ENCODE measurements around the gene NXNL2. TPM values are rescaled to one million over a fixed set of nuclear protein-coding genes. Genes with fewer than 3 reads are reported as not detected.

Gene NXNL2
- total RNA-seq, 1 donor from 2014 or later: not detected

DNA sequence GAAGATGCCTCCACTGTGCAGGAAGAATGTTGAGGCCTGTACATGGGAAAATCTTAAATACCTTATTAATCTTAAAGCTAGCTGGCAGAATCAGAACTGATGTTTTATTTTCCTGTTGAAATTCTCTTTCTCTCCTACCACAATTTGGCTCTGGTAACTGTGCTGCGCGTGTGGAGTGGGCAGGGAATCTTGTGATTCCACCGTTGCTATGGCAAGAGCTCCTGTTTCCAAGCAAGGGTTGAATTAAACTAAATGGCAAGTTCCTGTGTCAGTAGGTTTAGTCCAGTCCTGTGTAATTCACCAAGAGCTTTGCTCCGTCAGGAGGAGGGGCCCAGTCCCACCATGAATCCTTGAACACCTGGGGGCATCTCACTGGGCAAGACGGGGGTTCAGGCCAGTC, 36.4 kb downstream of the NXNL2 start:
- H3K4me3 Mint-ChIP-seq (ENCODE audit: low read depth): no peak overlapping the region
- TF ChIP-seq, protein P1, sequence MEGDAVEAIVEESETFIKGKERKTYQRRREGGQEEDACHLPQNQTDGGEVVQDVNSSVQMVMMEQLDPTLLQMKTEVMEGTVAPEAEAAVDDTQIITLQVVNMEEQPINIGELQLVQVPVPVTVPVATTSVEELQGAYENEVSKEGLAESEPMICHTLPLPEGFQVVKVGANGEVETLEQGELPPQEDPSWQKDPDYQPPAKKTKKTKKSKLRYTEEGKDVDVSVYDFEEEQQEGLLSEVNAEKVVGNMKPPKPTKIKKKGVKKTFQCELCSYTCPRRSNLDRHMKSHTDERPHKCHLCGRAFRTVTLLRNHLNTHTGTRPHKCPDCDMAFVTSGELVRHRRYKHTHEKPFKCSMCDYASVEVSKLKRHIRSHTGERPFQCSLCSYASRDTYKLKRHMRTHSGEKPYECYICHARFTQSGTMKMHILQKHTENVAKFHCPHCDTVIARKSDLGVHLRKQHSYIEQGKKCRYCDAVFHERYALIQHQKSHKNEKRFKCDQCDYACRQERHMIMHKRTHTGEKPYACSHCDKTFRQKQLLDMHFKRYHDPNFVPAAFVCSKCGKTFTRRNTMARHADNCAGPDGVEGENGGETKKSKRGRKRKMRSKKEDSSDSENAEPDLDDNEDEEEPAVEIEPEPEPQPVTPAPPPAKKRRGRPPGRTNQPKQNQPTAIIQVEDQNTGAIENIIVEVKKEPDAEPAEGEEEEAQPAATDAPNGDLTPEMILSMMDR (IDR thresholded peaks at IDR 0.05; ENCODE audit: unreplicated experiment): no peak
- H3K4me1 Mint-ChIP-seq (ENCODE audit: low read depth): no peaks in the 10 kb centered on the region
- H3K27ac Mint-ChIP-seq: no peak overlapping the region
- no peaks in the 10 kb centered on the region for H3K9me3 Mint-ChIP-seq (ENCODE audit: low read depth)
- peaks cover 4% of the 10 kb centered on the region for H3K27me3 Mint-ChIP-seq
- no peak for DNase-seq (ENCODE audit: low spot score, unreplicated experiment)
- no peaks in the 10 kb centered on the region for H3K36me3 Mint-ChIP-seq (ENCODE audit: insufficient read depth)

DNA sequence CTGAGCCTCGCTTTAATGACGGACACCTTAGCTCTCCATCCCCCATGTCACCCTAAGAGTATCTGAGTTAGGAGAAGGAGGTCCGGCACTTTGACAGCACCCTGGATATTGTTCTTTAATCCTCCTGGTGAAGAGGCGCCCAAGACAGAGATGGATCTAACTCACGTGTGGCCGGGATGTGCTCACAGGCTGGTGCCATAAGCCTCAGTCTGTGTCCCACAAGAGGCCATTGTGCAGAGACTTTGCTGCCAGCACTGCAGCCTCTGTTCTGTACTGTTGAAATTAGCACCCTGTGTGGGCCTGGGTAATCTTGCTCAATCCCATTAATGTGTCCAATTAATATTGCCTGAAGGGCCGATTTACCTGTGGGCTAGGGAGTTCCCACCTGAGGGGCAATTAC, 37.7 kb downstream of the NXNL2 start:
- Mint-ChIP-seq H3K27ac (no peak overlapping the region), H3K4me1 (ENCODE audit: low read depth) (no peaks in the 10 kb centered on the region), H3K36me3 (ENCODE audit: insufficient read depth) (no peaks in the 10 kb centered on the region), H3K27me3 (peaks cover 8% of the 10 kb centered on the region), H3K4me3 (ENCODE audit: low read depth) (no peak overlapping the region), H3K9me3 (ENCODE audit: low read depth) (no peaks in the 10 kb centered on the region)
- TF ChIP-seq, protein P1 (IDR thresholded peaks at IDR 0.05; ENCODE audit: unreplicated experiment): no peak
- DNase-seq (ENCODE audit: low spot score, unreplicated experiment): no peak

DNA sequence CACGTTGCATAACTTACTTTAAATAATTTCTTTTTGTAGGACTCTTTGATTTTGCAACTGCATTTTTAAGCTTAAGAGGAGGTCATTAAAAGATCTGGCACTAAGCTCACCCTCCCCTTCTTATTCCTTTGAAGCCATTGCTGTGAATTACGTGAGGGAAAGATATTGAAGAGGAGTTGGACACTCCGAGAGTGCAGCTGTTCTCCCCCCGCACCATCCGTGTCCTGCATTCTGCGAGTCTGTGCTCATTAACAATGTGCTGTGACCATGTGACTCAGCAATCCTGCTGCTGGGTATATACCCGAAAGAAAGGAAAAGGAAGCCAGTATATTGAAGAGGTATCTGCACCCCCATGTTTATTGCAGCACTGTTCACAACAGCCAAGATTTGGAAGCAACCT, 40.0 kb downstream of the NXNL2 start:
- Mint-ChIP-seq H3K9me3 (ENCODE audit: low read depth) (no peaks in the 10 kb centered on the region), H3K4me1 (ENCODE audit: low read depth) (no peaks in the 10 kb centered on the region), H3K4me3 (ENCODE audit: low read depth) (no peak overlapping the region), H3K27me3 (peaks cover 13% of the 10 kb centered on the region), H3K36me3 (ENCODE audit: insufficient read depth) (no peaks in the 10 kb centered on the region), H3K27ac (no peak overlapping the region)
- TF ChIP-seq, protein P1 (IDR thresholded peaks at IDR 0.05; ENCODE audit: unreplicated experiment): no peak
- DNase-seq (ENCODE audit: low spot score, unreplicated experiment): no peak

DNA sequence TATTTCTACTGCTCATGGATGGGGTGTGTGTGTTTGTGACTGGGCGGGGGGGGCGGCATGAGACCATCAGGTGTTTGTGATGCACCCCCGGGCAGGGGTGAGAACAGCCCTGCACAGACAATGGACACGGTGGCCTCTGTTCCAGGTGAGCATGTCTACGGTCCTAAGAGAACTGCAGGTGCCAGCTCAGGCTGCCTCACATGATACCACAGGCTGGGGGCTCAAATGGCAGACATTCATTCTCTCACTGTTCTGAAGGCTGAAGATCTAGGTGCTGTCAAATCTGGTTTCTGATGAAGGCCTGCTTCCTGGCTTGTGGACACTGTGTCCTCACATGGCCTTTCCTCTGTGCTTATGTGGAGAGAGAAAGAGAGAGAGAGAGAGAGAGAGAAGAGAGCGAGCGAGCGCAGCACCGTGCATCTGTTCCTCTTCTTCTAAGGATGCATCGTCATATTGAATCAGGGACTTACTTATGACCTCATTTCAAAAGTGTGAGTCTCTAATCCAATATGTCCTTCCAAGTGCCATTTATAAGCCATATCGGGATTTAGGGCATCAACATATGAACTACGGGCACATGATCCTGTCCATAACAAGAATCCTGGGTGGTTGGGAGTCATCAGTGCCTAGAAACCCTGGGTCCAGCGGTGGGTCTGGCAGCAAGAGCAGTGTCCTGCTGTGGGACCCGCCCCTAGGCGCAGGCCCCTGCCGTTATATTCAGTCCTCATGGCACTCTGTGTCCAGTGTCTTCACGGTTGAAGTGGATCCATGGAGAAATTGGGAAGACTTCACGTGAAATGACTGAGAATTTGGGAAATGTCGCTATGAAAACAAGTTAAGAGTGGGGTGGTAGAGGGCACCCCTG, 42.5 kb downstream of the NXNL2 start:
- no peaks in the 10 kb centered on the region for H3K9me3 Mint-ChIP-seq (ENCODE audit: low read depth)
- H3K27me3 Mint-ChIP-seq: peaks cover 13% of the 10 kb centered on the region
- no peak overlapping the region for H3K27ac Mint-ChIP-seq
- DNase-seq (ENCODE audit: low spot score, unreplicated experiment): no peak
- no peaks in the 10 kb centered on the region for H3K4me1 Mint-ChIP-seq (ENCODE audit: low read depth)
- TF ChIP-seq, protein P1 (IDR thresholded peaks at IDR 0.05; ENCODE audit: unreplicated experiment): no peak
- no peak overlapping the region for H3K4me3 Mint-ChIP-seq (ENCODE audit: low read depth)
- no peaks in the 10 kb centered on the region for H3K36me3 Mint-ChIP-seq (ENCODE audit: insufficient read depth)

DNA sequence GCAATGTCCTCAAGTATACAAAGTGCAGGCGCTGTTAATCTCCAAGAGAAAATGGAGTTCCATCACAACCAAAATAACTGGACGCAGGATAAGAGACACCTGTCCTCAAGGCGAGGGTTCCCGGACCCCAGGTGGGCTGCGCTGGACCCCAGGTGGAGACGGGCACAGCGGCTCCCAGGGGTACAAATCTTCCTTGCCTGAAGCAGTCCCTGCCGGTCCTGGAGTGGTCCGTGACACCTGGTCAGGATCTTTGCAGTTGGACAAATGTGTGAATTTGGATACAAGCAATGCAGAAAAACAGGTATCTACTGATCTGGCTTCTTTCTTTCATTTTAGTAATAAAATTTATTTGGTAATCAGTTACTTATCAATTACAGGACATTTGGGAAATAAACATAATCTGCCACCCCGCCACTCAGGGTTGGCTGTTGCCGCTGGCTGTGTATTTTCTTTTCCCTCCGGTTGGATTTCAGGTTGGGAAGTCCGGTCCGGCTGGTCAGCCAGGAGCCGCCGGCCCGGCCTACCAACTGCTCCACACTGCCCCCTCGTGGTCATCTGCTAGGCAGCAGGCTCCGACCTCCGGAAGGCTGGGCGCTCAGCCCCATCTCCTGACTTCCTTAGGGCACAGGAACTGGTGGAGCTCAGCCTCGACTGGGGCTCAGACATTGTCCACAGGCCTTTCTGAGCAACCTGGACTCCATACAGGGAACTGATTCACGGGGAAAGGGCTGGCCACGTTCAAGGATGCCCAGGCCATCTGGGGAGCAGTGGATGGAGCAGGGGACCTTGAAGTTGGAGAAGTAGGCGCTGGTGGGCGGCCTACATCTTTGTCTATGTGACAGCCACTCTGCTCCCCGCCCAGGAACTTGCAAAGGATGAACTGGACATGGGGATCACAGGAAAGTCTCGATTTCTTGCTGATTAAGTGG, 43.4 kb downstream of the NXNL2 start:
- TF ChIP-seq, protein P1 (IDR thresholded peaks at IDR 0.05; ENCODE audit: unreplicated experiment): peak; percentile 98
- no peaks in the 10 kb centered on the region for H3K4me1 Mint-ChIP-seq (ENCODE audit: low read depth)
- H3K27me3 Mint-ChIP-seq: peaks cover 11% of the 10 kb centered on the region
- no peaks in the 10 kb centered on the region for H3K9me3 Mint-ChIP-seq (ENCODE audit: low read depth)
- no peaks in the 10 kb centered on the region for H3K36me3 Mint-ChIP-seq (ENCODE audit: insufficient read depth)
- peak; percentile 88 for DNase-seq (ENCODE audit: low spot score, unreplicated experiment)
- H3K4me3 Mint-ChIP-seq (ENCODE audit: low read depth): no peak overlapping the region
- no peak overlapping the region for H3K27ac Mint-ChIP-seq

Data from progenitor cell of endocrine pancreas (in vitro differentiated cells).